ENCODE results near the gene CPEB4. TPM values are rescaled to one million over a fixed set of nuclear protein-coding genes. Genes with fewer than 3 reads are reported as not detected.
A peak's percentile ranks its signal among the peaks of the same experiment; 100 is the strongest.

CPEB4 gene
- total and polyA plus RNA-seq, 7 donors = 30.4 to 262 (median 95.0) TPM

DNA sequence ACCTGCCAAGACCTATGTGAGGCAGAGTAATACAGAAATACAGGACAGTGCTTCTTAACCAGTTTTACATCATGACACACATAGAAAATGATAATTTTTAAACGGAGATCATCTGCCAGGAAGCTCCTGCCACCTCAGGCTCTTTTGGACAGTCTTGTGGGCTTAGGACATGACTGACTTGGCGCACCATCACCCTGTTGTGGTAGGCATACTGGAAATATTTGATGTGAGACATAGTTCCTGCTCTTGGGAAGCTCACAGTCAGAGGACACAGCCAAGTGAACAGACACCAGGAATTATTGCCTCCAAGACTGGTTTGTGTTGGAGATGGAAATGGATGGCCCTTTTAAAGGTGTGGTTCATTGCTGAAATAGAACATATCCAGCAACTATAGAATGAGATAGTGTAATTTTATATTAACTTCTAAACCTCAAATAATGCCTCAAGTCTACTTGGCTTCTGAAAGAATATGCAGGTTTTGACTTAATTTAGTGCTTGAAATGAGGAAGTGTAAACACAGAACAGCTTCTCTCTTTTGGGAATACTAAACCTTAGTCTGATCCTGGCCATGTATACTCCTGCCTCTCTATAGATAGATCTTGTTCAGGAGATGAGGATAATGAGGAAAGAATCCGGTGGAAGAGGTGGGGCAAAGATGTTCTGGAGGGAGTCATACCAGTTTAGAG, 19.7 kb downstream of the CPEB4 start:
- Histone ChIP-seq H3K4me1 (peaks cover 87% of the 10 kb centered on the region), H3K9me3 (no peaks in the 10 kb centered on the region), H3K27me3 (ENCODE audit: insufficient read depth in 3 of 3, low read length in 2 of 3) (no peaks in the 10 kb centered on the region), H3K27ac (peak overlapping the region; percentile 94), H3K4me3 (peak overlapping the region; percentile 47), H3K36me3 (ENCODE audit: insufficient read depth in 1 of 2, low read depth in 1 of 2) (peaks cover 5 to 17% of the 10 kb centered on the region in 2 donors)
- ATAC-seq = peak; percentile 69 to 89 (median 83)
- 26 to 45% (median 30%) methylated on average over 3 of the region's 3 CpGs for WGBS, 3 donors
- TF ChIP-seq, protein P1, sequence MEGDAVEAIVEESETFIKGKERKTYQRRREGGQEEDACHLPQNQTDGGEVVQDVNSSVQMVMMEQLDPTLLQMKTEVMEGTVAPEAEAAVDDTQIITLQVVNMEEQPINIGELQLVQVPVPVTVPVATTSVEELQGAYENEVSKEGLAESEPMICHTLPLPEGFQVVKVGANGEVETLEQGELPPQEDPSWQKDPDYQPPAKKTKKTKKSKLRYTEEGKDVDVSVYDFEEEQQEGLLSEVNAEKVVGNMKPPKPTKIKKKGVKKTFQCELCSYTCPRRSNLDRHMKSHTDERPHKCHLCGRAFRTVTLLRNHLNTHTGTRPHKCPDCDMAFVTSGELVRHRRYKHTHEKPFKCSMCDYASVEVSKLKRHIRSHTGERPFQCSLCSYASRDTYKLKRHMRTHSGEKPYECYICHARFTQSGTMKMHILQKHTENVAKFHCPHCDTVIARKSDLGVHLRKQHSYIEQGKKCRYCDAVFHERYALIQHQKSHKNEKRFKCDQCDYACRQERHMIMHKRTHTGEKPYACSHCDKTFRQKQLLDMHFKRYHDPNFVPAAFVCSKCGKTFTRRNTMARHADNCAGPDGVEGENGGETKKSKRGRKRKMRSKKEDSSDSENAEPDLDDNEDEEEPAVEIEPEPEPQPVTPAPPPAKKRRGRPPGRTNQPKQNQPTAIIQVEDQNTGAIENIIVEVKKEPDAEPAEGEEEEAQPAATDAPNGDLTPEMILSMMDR (IDR thresholded peaks at IDR 0.05) = no peak
- intact Hi-C loops (cut with DNase I) = no loop called here
- no peak for DNase-seq

DNA sequence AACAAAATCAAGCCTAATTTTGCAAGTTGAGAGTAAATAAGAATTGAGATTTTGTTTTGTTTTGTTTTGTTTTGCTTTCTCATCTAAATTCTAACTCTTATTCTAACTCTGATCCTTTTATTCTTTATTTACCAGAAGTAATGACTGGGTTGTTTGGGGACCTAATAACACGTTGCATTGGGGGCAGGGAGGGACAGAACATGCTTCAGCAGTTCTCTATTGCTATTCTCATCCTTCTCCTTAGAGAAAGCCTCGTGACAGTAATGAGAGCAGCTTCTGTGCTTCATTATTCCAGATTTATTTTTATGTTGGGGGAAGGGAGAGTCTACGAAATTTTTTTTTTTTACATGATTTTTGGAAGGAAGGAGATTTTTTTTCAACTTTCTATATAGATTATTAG, 21.1 kb downstream of the CPEB4 start:
- 11 to 17% (median 12%) methylated on average over 3 of the region's 3 CpGs for WGBS, 3 donors
- Histone ChIP-seq H3K27me3 (ENCODE audit: insufficient read depth in 3 of 3, low read length in 2 of 3) (no peaks in the 10 kb centered on the region), H3K4me1 (peaks cover 79% of the 10 kb centered on the region), H3K27ac (peak overlapping the region; percentile 94), H3K4me3 (peak overlapping the region; percentile 47), H3K9me3 (no peaks in the 10 kb centered on the region), H3K36me3 (ENCODE audit: insufficient read depth in 1 of 2, low read depth in 1 of 2) (peaks cover 5 to 17% of the 10 kb centered on the region in 2 donors)
- TF ChIP-seq, protein P1 (IDR thresholded peaks at IDR 0.05) = no peak
- ATAC-seq (peak; percentile 73 to 85 (median 84)), DNase-seq (peak in 1 of 2 donors; percentile 34)
- intact Hi-C loops (cut with DNase I) = no loop called here

DNA sequence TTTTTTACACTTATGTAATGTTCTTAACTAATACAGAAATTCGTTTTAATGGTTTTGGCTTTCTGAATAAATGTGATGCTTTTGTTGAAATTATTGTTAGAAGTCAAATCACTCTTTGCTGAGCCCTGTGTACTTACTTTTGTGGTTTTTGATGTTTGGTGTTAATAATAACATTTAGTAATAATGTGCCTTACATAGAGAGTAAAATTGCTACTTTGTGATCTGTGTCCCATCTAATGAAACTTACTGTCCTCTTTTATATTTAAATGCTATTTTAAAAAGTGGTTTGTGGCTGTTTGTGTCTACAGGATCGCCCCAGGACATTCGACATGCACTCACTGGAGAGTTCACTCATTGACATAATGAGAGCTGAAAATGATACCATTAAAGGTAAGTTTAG, 22.1 kb downstream of the CPEB4 start:
- ATAC-seq (no peak), DNase-seq (no peak)
- H3K27me3 ChIP-seq (ENCODE audit: insufficient read depth in 3 of 3, low read length in 2 of 3) = no peaks in the 10 kb centered on the region
- H3K9me3 ChIP-seq = no peaks in the 10 kb centered on the region
- H3K36me3 ChIP-seq (ENCODE audit: insufficient read depth in 1 of 2, low read depth in 1 of 2) = peaks cover 5 to 17% of the 10 kb centered on the region in 2 donors
- intact Hi-C loops (cut with DNase I) = no loop called here
- H3K27ac ChIP-seq = peak overlapping the region; percentile 94
- H3K4me1 ChIP-seq = peaks cover 77% of the 10 kb centered on the region
- TF ChIP-seq, protein P1 (IDR thresholded peaks at IDR 0.05) = no peak
- H3K4me3 ChIP-seq = peak overlapping the region; percentile 47
- WGBS, 3 donors = 67 to 87% (median 73%) methylated on average over 3 of the region's 3 CpGs

DNA sequence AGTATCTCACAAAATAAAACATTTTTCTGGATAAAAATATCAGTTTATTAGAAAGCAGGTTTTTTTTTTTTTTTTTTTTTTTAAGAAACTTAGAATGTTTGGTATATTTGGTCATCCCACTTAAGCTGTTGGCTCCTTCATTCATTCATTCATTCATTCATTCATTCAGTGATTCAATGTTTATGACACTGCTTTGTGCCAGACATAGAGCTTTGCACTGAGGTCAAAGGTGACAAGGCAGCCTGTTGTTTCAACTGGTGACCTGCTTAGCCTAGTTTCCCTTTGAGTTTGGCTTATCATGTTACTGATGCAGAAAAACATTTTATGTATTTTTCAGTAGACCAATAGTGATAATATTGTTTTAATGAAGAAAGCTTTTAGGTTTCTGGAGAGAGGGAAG, 23.5 kb downstream of the CPEB4 start:
- ATAC-seq = no peak

More for the DNA sequence above, 23.5 kb downstream of the CPEB4 start:
- Histone ChIP-seq H3K4me3 (no peak overlapping the region), H3K27ac (peak overlapping the region; percentile 94), H3K36me3 (ENCODE audit: insufficient read depth in 1 of 2, low read depth in 1 of 2) (peaks cover 5 to 17% of the 10 kb centered on the region in 2 donors), H3K9me3 (no peaks in the 10 kb centered on the region), H3K27me3 (ENCODE audit: insufficient read depth in 3 of 3, low read length in 2 of 3) (no peaks in the 10 kb centered on the region), H3K4me1 (peaks cover 77% of the 10 kb centered on the region)
- intact Hi-C loops (cut with DNase I) = no loop called here
- TF ChIP-seq, protein P1 (IDR thresholded peaks at IDR 0.05) = no peak
- DNase-seq = no peak

Data from psoas muscle (tissue), 8 donors.